Measurements from ENCODE around the gene GPC6.

The GPC6 gene

GRCh38 chr13:94139393-94139995 is 912.9 kb downstream of the GPC6 start:
- TF ChIP-seq ZNF558 (tag by site-specific recombination; IDR thresholded peaks at IDR 0.05) (no peak), KLF7 (tag by site-specific recombination; IDR thresholded peaks at IDR 0.05; ENCODE audit: borderline replicate concordance) (no peak), ZNF311 (tag by site-specific recombination; IDR thresholded peaks at IDR 0.05; ENCODE audit: borderline replicate concordance) (no peak), ZNF513 (tag by site-specific recombination; IDR thresholded peaks at IDR 0.05) (no peak), ZNF747 (tag by site-specific recombination; IDR thresholded peaks at IDR 0.05) (no peak), ZNF548 (tag by site-specific recombination; IDR thresholded peaks at IDR 0.05) (no peak), HOXA7 (CRISPR knock-in tag; IDR thresholded peaks at IDR 0.05; ENCODE audit: borderline replicate concordance) (no peak), ZNF555 (tag by site-specific recombination; conservative IDR thresholded peaks at IDR 0.05) (no peak)
- H3K27ac ChIP-seq (ENCODE audit: extremely low read depth, low read depth, low read length): no peak overlapping the region
- POLR2A ChIA-PET: no interaction called here
- no peaks in the 10 kb centered on the region for H3K36me3 ChIP-seq (ENCODE audit: control insufficient read depth in 2 of 2, insufficient read depth in 1 of 2, low read length in 2 of 2)
- CTCF ChIA-PET: interaction anchor here (0.6 to 0.7 kb wide), 2 partner anchors 8 to 54 kb away, joined by 4 to 9 read pairs; no protein-coding TSS in a partner anchor
- H3K9me3 ChIP-seq (ENCODE audit: control insufficient read depth, insufficient read depth, low read depth, low read length): no peaks in the 10 kb centered on the region
- no peak overlapping the region for H3K4me3 ChIP-seq (ENCODE audit: low read depth, low read length)
- no peaks in the 10 kb centered on the region for H3K4me1 ChIP-seq (ENCODE audit: control insufficient read depth, insufficient read depth, low read length)

GRCh38 chr13:94140027-94140426 is 913.4 kb downstream of the GPC6 start:
- no peaks in the 10 kb centered on the region for H3K9me3 ChIP-seq (ENCODE audit: control insufficient read depth, insufficient read depth, low read depth, low read length)
- no peak overlapping the region for H3K4me3 ChIP-seq (ENCODE audit: low read depth, low read length)
- H3K4me1 ChIP-seq (ENCODE audit: control insufficient read depth, insufficient read depth, low read length): no peaks in the 10 kb centered on the region
- H3K36me3 ChIP-seq (ENCODE audit: control insufficient read depth in 2 of 2, insufficient read depth in 1 of 2, low read length in 2 of 2): no peaks in the 10 kb centered on the region
- ChIA-PET POLR2A (no interaction called here), CTCF (interaction anchor here (0.6 to 0.7 kb wide), 2 partner anchors 8 to 53 kb away, joined by 4 to 9 read pairs; no protein-coding TSS in a partner anchor)
- TF ChIP-seq ZNF513 (tag by site-specific recombination; IDR thresholded peaks at IDR 0.05) (no peak), PRDM2 (tag by site-specific recombination; IDR thresholded peaks at IDR 0.05; ENCODE audit: borderline replicate concordance) (no peak), ZNF501 (tag by site-specific recombination; IDR thresholded peaks at IDR 0.05) (no peak), HIC1 (tag by site-specific recombination; IDR thresholded peaks at IDR 0.05) (no peak), ZXDB (tag by site-specific recombination; IDR thresholded peaks at IDR 0.05) (no peak), WT1 (tag by site-specific recombination; IDR thresholded peaks at IDR 0.05) (no peak), ZNF404 (tag by site-specific recombination; IDR thresholded peaks at IDR 0.05) (no peak), ZNF518A (tag by site-specific recombination; conservative IDR thresholded peaks at IDR 0.05; ENCODE audit: low read depth) (no peak), ZNF146 (tag by site-specific recombination; IDR thresholded peaks at IDR 0.05) (no peak)
- no peak overlapping the region for H3K27ac ChIP-seq (ENCODE audit: extremely low read depth, low read depth, low read length)
